ENCODE data around the gene TMEM259. TPM values are rescaled to one million over a fixed set of nuclear protein-coding genes. Genes with fewer than 3 reads are reported as not detected.
A peak's percentile ranks its signal among the peaks of the same experiment; 100 is the strongest.

TMEM259 gene
- total and polyA plus RNA-seq, 9 of the 15 experiments (the other 6 are each of a cell fraction or from before 2014, with no cell fraction given), result 0.52 to 231 (median 63.6) TPM

GRCh38 chr19:1001538-1002166 is 19.3 kb downstream of the TMEM259 start (continued):
- no peak for TF ChIP-seq CLOCK (CRISPR knock-in tag; IDR thresholded peaks at IDR 0.05; ENCODE audit: borderline replicate concordance)
- no peak for TF ChIP-seq KAT7 (CRISPR knock-in tag; IDR thresholded peaks at IDR 0.05; ENCODE audit: borderline replicate concordance)
- TF ChIP-seq ZBTB43 (CRISPR knock-in tag; IDR thresholded peaks at IDR 0.05), result no peak
- TF ChIP-seq NCOA4 (IDR thresholded peaks at IDR 0.05; ENCODE audit: partially characterized antibody), result no peak
- no peak for TF ChIP-seq RBM17 (IDR thresholded peaks at IDR 0.05; ENCODE audit: borderline replicate concordance, low read depth, low read length)
- TF ChIP-seq MLLT1 (IDR thresholded peaks at IDR 0.05), result no peak
- TF ChIP-seq CEBPZ (IDR thresholded peaks at IDR 0.05; ENCODE audit: borderline replicate concordance, low read depth, low read length), result no peak
- no peak for TF ChIP-seq PCBP2 (IDR thresholded peaks at IDR 0.05; ENCODE audit: low read depth, low read length, poor library complexity, severe bottlenecking)
- TF ChIP-seq SAFB (IDR thresholded peaks at IDR 0.05; ENCODE audit: borderline replicate concordance, low read depth, low read length), result no peak
- TF ChIP-seq ZNF507 (tag; conservative IDR thresholded peaks at IDR 0.05), result no peak
- TF ChIP-seq DEAF1 (CRISPR knock-in tag; IDR thresholded peaks at IDR 0.05), result peak; percentile 71
- no peak for TF ChIP-seq TGIF2 (CRISPR knock-in tag; IDR thresholded peaks at IDR 0.05)
